Cardiac fibroblast (primary cell): Measurements from ENCODE around the gene ACOX3.

Source experiments
- DNase-seq, 2 donors: peaks; one replicate each; pipeline versions ENCODE4 v3.0.0 to v3.0.0-alpha.2; 2010; ENCODE audit warnings: low read depth in 2 of 2
- H3K4me3 ChIP-seq, 2 donors: replicated peaks in 1 of 2; 1 replicate in 1 of 2; 2 replicates in 1 of 2; pipeline ENCODE4 v1.5.1; 2011; ENCODE audit warnings: low read depth in 2 of 2, low read length in 2 of 2, mild to moderate bottlenecking in 2 of 2, moderate library complexity in 1 of 2
- CTCF ChIP-seq: IDR thresholded peaks from one replicate; pipeline ENCODE4 v1.5.1; 2011; ENCODE audit warnings: low read depth, mild to moderate bottlenecking, low read length, inconsistent platforms

Gene ACOX3

GRCh38 chr4:8467016-8467415, 26.5 kb upstream of the ACOX3 start:
- DNase-seq, result no peak
- no peak overlapping the region for H3K4me3 ChIP-seq
- no peak for TF ChIP-seq CTCF

- no peak for DNase-seq
- TF ChIP-seq CTCF, result no peak
- H3K4me3 ChIP-seq, result no peak overlapping the region
These were observed 25.4 kb upstream of the ACOX3 start for GRCh38 chr4:8465615-8466611.

- no peak for TF ChIP-seq CTCF
- no peak overlapping the region for H3K4me3 ChIP-seq
- no peak for DNase-seq
These were observed 23.9 kb upstream of the ACOX3 start for GRCh38 chr4:8464381-8464780.

- no peak for DNase-seq
- no peak overlapping the region for H3K4me3 ChIP-seq
- no peak for TF ChIP-seq CTCF
These were observed 23.3 kb upstream of the ACOX3 start for GRCh38 chr4:8463811-8464210.

GRCh38 chr4:8461616-8462015, 21.1 kb upstream of the ACOX3 start:
- no peak for DNase-seq
- no peak overlapping the region for H3K4me3 ChIP-seq
- TF ChIP-seq CTCF, result no peak

- H3K4me3 ChIP-seq, result no peak overlapping the region
- DNase-seq, result no peak
- TF ChIP-seq CTCF, result no peak
These were observed 20.6 kb upstream of the ACOX3 start for GRCh38 chr4:8461086-8461485.
